GM23338 (cell line): ENCODE measurements around the gene MCMBP. TPM values are rescaled to one million over a fixed set of nuclear protein-coding genes. Genes with fewer than 3 reads are reported as not detected.

Source experiments
- ATAC-seq: fragments of 200-7000 bp; cut with Tn5 transposase; 3 replicates; pipeline ENCODE4 v1.9.1; 2020
- DNase-seq: peaks from one replicate; pipeline ENCODE4 v3.0.0-alpha.2; 2015; ENCODE audit warnings: low spot score
- H2AFZ ChIP-seq: fragments of 200-600 bp; sonication (generic); 2 replicates; pipeline ENCODE4 v1.8.0; 2016; ENCODE audit warnings: antibody characterized with exemption, mild to moderate bottlenecking, moderate library complexity
- H3F3A ChIP-seq: fragments of 200-600 bp; sonication (generic); replicated peaks from 2 replicates; pipeline ENCODE4 v1.8.0; 2017; ENCODE audit warnings: antibody characterized with exemption, mixed run types, low read depth
- H3K27ac ChIP-seq: fragments of 200-600 bp; sonication (generic); 2 replicates; pipeline ENCODE4 v1.6.1; 2016; ENCODE audit warnings: low read depth
- H3K27me3 ChIP-seq: fragments of 200-600 bp; sonication (generic); 2 replicates; pipeline ENCODE4 v1.8.0; 2016; ENCODE audit warnings: mild to moderate bottlenecking, mixed run types, moderate library complexity; ENCODE audit not compliant: insufficient read depth
- H3K36me3 ChIP-seq: fragments of 200-600 bp; sonication (generic); 2 replicates; pipeline ENCODE4 v1.8.0; 2016; ENCODE audit warnings: mild to moderate bottlenecking; ENCODE audit not compliant: insufficient read depth
- H3K4me1 ChIP-seq: fragments of 200-600 bp; sonication (generic); 2 replicates; pipeline ENCODE4 v1.8.0; 2016; ENCODE audit warnings: mild to moderate bottlenecking, moderate library complexity; ENCODE audit not compliant: insufficient read depth
- H3K4me2 ChIP-seq: fragments of 200-600 bp; sonication (generic); 2 replicates; pipeline ENCODE4 v1.7.1; 2017; ENCODE audit warnings: mixed run types
- H3K4me3 ChIP-seq: fragments of 200-600 bp; sonication (generic); 2 replicates; pipeline ENCODE4 v1.6.1; 2016; ENCODE audit warnings: mixed run types
- H3K79me2 ChIP-seq: fragments of 200-600 bp; sonication (generic); replicated peaks from 2 replicates; pipeline ENCODE4 v1.8.0; 2017; ENCODE audit warnings: mild to moderate bottlenecking; ENCODE audit not compliant: insufficient read depth
- H3K9me2 ChIP-seq: fragments of 200-600 bp; sonication (generic); 2 replicates; pipeline ENCODE4 v1.8.0; 2017; ENCODE audit not compliant: insufficient read depth
- H4K20me1 ChIP-seq: fragments of 200-600 bp; sonication (generic); replicated peaks from 2 replicates; pipeline ENCODE4 v1.8.0; 2017; ENCODE audit warnings: mild to moderate bottlenecking; ENCODE audit not compliant: insufficient read depth
- H3K27ac Mint-ChIP-seq: 2 replicates; pipeline ENCODE4 v1.8.0; 2020; ENCODE audit warnings: inconsistent platforms, mild to moderate bottlenecking, moderate library complexity, mixed read lengths
- H3K27me3 Mint-ChIP-seq: 3 replicates; pipeline ENCODE4 v1.8.0; 2022; ENCODE audit warnings: low read depth, mild to moderate bottlenecking, moderate library complexity, mixed read lengths, inconsistent platforms; ENCODE audit not compliant: insufficient read depth, poor library complexity
- H3K36me3 Mint-ChIP-seq: 3 replicates; pipeline ENCODE4 v1.8.0; 2021; ENCODE audit warnings: low read depth, mild to moderate bottlenecking, inconsistent platforms, moderate library complexity, mixed read lengths
- H3K4me1 Mint-ChIP-seq: 3 replicates; pipeline ENCODE4 v1.8.0; 2020; ENCODE audit warnings: mild to moderate bottlenecking, inconsistent platforms, mixed read lengths
- H3K4me3 Mint-ChIP-seq: 3 replicates; pipeline ENCODE4 v1.8.0; 2021; ENCODE audit warnings: moderate library complexity, mild to moderate bottlenecking, inconsistent platforms, mixed read lengths
- H3K9me3 Mint-ChIP-seq: 3 replicates; pipeline ENCODE4 v1.8.0; 2020; ENCODE audit warnings: moderate library complexity, mild to moderate bottlenecking, inconsistent platforms, mixed read lengths
- CREB1 ChIP-seq: fragments of 250-450 bp; sonication (Bioruptor Pico); IDR thresholded peaks from 2 replicates; pipeline ENCODE4 v1.5.0; 2020; ENCODE audit warnings: low read depth, mild to moderate bottlenecking, moderate library complexity
- EZH2 ChIP-seq: fragments of 200-600 bp; sonication (generic); IDR thresholded peaks from one replicate; pipeline ENCODE4 v1.8.0; 2017; ENCODE audit warnings: antibody characterized with exemption, mild to moderate bottlenecking, low read depth; ENCODE audit not compliant: unreplicated experiment
- ZNF114 ChIP-seq: fragments of 250-450 bp; sonication (Bioruptor Pico); IDR thresholded peaks from 2 replicates; pipeline ENCODE4 v1.5.0; 2020; ENCODE audit warnings: mild to moderate bottlenecking, moderate library complexity
- ZNF331 ChIP-seq: fragments of 250-450 bp; sonication (Bioruptor Pico); IDR thresholded peaks from 2 replicates; pipeline ENCODE4 v1.5.0; 2020; ENCODE audit warnings: low read depth, mild to moderate bottlenecking, moderate library complexity
- polyA plus RNA-seq: library from polyadenylated mRNA; unstranded; fragments of >200 nt; fragmentation: Nextera tagmentation; extraction: Ambion mirVana; gene quantifications from 2 replicates; pipeline ENCODE4 v1.2.1, GENCODE V29; 2016
- total RNA-seq: library from RNA; depleted of rRNA; stranded (reverse); fragments of >200 nt; shearing (Covaris generic); gene quantifications from 2 replicates; pipeline ENCODE4 v1.2.3, GENCODE V29; 2014
- TF ChIP-seq, protein P1 (sequence below): fragments of 250-450 bp; sonication (Bioruptor Pico); IDR thresholded peaks from 2 replicates; pipeline ENCODE4 v1.5.0; 2020; ENCODE audit warnings: mild to moderate bottlenecking, moderate library complexity
- TF ChIP-seq, protein P2 (sequence below), 2 experiments: fragments of 200-600 bp in 1 of 2; sonication (generic) in 1 of 2; conservative IDR thresholded peaks; 2 replicates each; pipeline versions ENCODE4 v1.5.1 to v1.6.1; 2016 to 2017; ENCODE audit warnings: antibody characterized with exemption in 2 of 2, low read depth in 2 of 2, mild to moderate bottlenecking in 2 of 2, moderate library complexity in 1 of 2

Gene MCMBP
- total and polyA plus RNA-seq, 2 experiments from 2014 or later = 30.9 to 76.6 TPM

- Mint-ChIP-seq H3K27ac (no peak overlapping the region), H3K9me3 (no peaks in the 10 kb centered on the region), H3K27me3 (no peaks in the 10 kb centered on the region), H3K4me1 (no peaks in the 10 kb centered on the region), H3K4me3 (no peak overlapping the region), H3K36me3 (peaks cover 15% of the 10 kb centered on the region)
- no peaks in the 10 kb centered on the region for H3K9me2 ChIP-seq
- H3K27me3 ChIP-seq = no peaks in the 10 kb centered on the region
- no peaks in the 10 kb centered on the region for H3K79me2 ChIP-seq
- no peaks in the 10 kb centered on the region for H3F3A ChIP-seq
- H3K4me2 ChIP-seq = no peak overlapping the region
- no peaks in the 10 kb centered on the region for H3K4me1 ChIP-seq
- DNase-seq = no peak
- no peak overlapping the region for H2AFZ ChIP-seq
- no peak for TF ChIP-seq EZH2
- TF ChIP-seq, protein P1, sequence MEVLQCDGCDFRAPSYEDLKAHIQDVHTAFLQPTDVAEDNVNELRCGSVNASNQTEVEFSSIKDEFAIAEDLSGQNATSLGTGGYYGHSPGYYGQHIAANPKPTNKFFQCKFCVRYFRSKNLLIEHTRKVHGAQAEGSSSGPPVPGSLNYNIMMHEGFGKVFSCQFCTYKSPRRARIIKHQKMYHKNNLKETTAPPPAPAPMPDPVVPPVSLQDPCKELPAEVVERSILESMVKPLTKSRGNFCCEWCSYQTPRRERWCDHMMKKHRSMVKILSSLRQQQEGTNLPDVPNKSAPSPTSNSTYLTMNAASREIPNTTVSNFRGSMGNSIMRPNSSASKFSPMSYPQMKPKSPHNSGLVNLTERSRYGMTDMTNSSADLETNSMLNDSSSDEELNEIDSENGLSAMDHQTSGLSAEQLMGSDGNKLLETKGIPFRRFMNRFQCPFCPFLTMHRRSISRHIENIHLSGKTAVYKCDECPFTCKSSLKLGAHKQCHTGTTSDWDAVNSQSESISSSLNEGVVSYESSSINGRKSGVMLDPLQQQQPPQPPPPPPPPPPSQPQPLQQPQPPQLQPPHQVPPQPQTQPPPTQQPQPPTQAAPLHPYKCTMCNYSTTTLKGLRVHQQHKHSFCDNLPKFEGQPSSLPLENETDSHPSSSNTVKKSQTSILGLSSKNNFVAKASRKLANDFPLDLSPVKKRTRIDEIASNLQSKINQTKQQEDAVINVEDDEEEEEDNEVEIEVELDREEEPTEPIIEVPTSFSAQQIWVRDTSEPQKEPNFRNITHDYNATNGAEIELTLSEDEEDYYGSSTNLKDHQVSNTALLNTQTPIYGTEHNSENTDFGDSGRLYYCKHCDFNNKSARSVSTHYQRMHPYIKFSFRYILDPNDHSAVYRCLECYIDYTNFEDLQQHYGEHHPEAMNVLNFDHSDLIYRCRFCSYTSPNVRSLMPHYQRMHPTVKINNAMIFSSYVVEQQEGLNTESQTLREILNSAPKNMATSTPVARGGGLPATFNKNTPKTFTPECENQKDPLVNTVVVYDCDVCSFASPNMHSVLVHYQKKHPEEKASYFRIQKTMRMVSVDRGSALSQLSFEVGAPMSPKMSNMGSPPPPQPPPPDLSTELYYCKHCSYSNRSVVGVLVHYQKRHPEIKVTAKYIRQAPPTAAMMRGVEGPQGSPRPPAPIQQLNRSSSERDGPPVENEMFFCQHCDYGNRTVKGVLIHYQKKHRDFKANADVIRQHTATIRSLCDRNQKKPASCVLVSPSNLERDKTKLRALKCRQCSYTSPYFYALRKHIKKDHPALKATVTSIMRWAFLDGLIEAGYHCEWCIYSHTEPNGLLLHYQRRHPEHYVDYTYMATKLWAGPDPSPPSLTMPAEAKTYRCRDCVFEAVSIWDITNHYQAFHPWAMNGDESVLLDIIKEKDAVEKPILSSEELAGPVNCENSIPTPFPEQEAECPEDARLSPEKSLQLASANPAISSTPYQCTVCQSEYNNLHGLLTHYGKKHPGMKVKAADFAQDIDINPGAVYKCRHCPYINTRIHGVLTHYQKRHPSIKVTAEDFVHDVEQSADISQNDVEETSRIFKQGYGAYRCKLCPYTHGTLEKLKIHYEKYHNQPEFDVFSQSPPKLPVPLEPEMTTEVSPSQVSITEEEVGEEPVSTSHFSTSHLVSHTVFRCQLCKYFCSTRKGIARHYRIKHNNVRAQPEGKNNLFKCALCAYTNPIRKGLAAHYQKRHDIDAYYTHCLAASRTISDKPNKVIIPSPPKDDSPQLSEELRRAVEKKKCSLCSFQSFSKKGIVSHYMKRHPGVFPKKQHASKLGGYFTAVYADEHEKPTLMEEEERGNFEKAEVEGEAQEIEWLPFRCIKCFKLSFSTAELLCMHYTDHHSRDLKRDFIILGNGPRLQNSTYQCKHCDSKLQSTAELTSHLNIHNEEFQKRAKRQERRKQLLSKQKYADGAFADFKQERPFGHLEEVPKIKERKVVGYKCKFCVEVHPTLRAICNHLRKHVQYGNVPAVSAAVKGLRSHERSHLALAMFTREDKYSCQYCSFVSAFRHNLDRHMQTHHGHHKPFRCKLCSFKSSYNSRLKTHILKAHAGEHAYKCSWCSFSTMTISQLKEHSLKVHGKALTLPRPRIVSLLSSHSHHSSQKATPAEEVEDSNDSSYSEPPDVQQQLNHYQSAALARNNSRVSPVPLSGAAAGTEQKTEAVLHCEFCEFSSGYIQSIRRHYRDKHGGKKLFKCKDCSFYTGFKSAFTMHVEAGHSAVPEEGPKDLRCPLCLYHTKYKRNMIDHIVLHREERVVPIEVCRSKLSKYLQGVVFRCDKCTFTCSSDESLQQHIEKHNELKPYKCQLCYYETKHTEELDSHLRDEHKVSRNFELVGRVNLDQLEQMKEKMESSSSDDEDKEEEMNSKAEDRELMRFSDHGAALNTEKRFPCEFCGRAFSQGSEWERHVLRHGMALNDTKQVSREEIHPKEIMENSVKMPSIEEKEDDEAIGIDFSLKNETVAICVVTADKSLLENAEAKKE (CRISPR knock-in tag) = no peak
- H3K4me3 ChIP-seq = no peak overlapping the region
- no peak for ATAC-seq
- H3K27ac ChIP-seq = no peak overlapping the region
- no peaks in the 10 kb centered on the region for H3K36me3 ChIP-seq
- H4K20me1 ChIP-seq = no peaks in the 10 kb centered on the region
Measured at GRCh38 chr10:119811122-119811521, 61.5 kb downstream of the MCMBP start.

DNA sequence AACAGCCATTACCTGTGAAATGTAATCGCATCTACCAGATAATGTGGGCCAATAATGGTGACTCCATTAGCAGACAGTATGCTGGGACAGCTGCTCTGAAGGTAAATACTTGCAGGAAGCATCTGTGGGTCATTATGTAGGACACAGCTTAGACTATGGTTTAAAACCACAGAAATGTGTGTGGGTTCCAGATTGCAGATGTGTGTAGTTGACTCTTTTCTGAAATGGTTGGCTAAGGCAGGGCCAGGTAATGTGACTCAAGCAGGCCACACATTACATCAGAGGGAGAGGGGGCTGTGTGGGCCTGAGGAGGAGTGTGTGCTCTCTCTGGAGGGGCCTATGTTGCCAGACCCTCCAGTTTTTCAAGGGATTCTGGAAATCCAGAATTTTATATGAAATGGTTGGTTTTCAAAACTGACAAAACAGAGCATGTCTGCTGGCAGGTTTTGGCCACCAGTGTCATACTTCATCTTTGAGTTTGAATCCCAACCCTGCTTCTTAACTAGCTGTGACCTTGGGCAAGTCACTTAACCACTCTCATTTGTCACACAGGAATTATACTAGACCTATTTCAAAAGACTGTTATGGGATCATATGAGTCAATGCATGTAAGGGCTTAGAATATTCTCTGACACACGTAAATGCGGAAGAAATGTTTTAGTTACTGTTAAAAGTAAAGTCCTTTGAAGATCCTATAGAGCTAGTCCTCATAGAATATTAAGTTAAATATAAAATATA is 64.5 kb downstream of the MCMBP start:
- Mint-ChIP-seq H3K4me3 (no peak overlapping the region), H3K4me1 (no peaks in the 10 kb centered on the region; the same call in 2 of the 3 replicates), H3K27me3 (no peaks in the 10 kb centered on the region), H3K9me3 (no peaks in the 10 kb centered on the region), H3K27ac (no peak overlapping the region), H3K36me3 (0 out of 3 replicates have a peak, but pooled peaks cover 8% of the 10 kb centered on the region)
- no peak for DNase-seq
- Histone ChIP-seq H3K27ac (no peak overlapping the region), H3K4me1 (no peaks in the 10 kb centered on the region), H3F3A (no peaks in the 10 kb centered on the region), H3K9me2 (no peaks in the 10 kb centered on the region), H2AFZ (no peak overlapping the region), H3K4me2 (no peak overlapping the region), H4K20me1 (no peaks in the 10 kb centered on the region), H3K79me2 (no peaks in the 10 kb centered on the region), H3K36me3 (no peaks in the 10 kb centered on the region), H3K4me3 (no peak overlapping the region), H3K27me3 (no peaks in the 10 kb centered on the region)
- no peak for ATAC-seq
- TF ChIP-seq, protein P2, sequence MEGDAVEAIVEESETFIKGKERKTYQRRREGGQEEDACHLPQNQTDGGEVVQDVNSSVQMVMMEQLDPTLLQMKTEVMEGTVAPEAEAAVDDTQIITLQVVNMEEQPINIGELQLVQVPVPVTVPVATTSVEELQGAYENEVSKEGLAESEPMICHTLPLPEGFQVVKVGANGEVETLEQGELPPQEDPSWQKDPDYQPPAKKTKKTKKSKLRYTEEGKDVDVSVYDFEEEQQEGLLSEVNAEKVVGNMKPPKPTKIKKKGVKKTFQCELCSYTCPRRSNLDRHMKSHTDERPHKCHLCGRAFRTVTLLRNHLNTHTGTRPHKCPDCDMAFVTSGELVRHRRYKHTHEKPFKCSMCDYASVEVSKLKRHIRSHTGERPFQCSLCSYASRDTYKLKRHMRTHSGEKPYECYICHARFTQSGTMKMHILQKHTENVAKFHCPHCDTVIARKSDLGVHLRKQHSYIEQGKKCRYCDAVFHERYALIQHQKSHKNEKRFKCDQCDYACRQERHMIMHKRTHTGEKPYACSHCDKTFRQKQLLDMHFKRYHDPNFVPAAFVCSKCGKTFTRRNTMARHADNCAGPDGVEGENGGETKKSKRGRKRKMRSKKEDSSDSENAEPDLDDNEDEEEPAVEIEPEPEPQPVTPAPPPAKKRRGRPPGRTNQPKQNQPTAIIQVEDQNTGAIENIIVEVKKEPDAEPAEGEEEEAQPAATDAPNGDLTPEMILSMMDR (conservative IDR thresholded peaks at IDR 0.05; ENCODE audit: low read depth in 2 of 2) = no peak
- TF ChIP-seq ZNF114 (CRISPR knock-in tag) (no peak), ZNF331 (CRISPR knock-in tag) (no peak), CREB1 (CRISPR knock-in tag) (no peak)
